ENCODE data around the gene TSEN54. TPM values are rescaled to one million over a fixed set of nuclear protein-coding genes. Genes with fewer than 3 reads are reported as not detected.

Gene TSEN54
- total RNA-seq, 4 donors from 2014 or later: 15.8 to 26.5 (median 17.1) TPM

GRCh38 chr17:75481194-75482068 lies 34.9 kb upstream of the TSEN54 start:
- TF ChIP-seq POLR2A (IDR thresholded peaks at IDR 0.05) (no peak), EP300 (IDR thresholded peaks at IDR 0.05) (no peak), POLR2AphosphoS5 (IDR thresholded peaks at IDR 0.05) (no peak), CTCF (IDR thresholded peaks at IDR 0.05) (no peak)
- peak; percentile 11 for ATAC-seq
- Histone ChIP-seq H3K4me1 (peaks cover 3 to 73% (median 17%) of the 10 kb centered on the region in 3 donors), H3K27me3 (no peaks in the 10 kb centered on the region), H3K36me3 (peaks cover 0 to 12% of the 10 kb centered on the region in 2 donors), H3K27ac (peak overlapping the region in 1 of 4 donors; percentile 20), H3K4me3 (no peak overlapping the region), H3K9me3 (no peaks in the 10 kb centered on the region)
- WGBS, 2 donors (ENCODE audit: low coverage in 1 of 2): 100% methylated on average over 1 of the region's 13 CpGs; no CpG with 5 or more reads in 1 of the 2 donors

GRCh38 chr17:75482098-75482942 lies 34.0 kb upstream of the TSEN54 start:
- H3K4me3 ChIP-seq: no peak overlapping the region
- 76 to 78% methylated on average over 8 to 9 of the region's 16 CpGs for WGBS, 2 donors (ENCODE audit: low coverage in 1 of 2)
- H3K4me1 ChIP-seq: peaks cover 0 to 73% (median 9%) of the 10 kb centered on the region in 3 donors
- peak overlapping the region in 2 of 4 donors; percentile 20 to 27 for H3K27ac ChIP-seq
- no peaks in the 10 kb centered on the region for H3K9me3 ChIP-seq
- ATAC-seq: no peak
- no peak for TF ChIP-seq POLR2A (IDR thresholded peaks at IDR 0.05)
- TF ChIP-seq CTCF (IDR thresholded peaks at IDR 0.05): no peak
- TF ChIP-seq EP300 (IDR thresholded peaks at IDR 0.05): no peak
- no peak for TF ChIP-seq POLR2AphosphoS5 (IDR thresholded peaks at IDR 0.05)
- no peaks in the 10 kb centered on the region for H3K27me3 ChIP-seq
- H3K36me3 ChIP-seq: peaks cover 0 to 14% of the 10 kb centered on the region in 2 donors

DNA sequence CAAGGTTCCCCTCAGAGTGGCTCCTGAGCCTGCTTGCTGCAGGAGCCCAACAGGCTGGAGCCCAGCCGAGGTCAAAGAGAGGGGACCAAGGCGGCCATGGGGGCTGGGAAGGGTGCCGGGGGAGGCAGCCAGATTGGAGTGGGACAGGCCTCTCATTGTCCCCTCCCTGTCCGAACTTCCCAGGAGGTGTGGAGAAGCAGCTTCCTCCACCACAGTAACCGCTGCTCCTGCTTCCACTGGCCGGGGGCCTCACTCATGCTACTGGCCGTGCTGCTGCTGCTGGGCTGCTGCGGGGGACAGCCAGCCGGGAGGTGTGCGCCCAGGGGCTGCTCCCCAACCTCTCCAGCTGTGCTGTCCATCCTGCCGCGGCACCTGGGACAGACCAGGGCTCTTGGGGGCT lies 30.6 kb upstream of the TSEN54 start:
- Histone ChIP-seq H3K27me3 (no peaks in the 10 kb centered on the region), H3K4me1 (peaks cover 0 to 76% (median 20%) of the 10 kb centered on the region in 3 donors), H3K27ac (peak overlapping the region in 2 of 4 donors; percentile 11 to 31), H3K4me3 (no peak overlapping the region), H3K36me3 (peaks cover 0 to 31% of the 10 kb centered on the region in 2 donors), H3K9me3 (no peaks in the 10 kb centered on the region)
- TF ChIP-seq EP300 (IDR thresholded peaks at IDR 0.05) (no peak), POLR2A (IDR thresholded peaks at IDR 0.05) (no peak)
- WGBS, 2 donors (ENCODE audit: low coverage in 1 of 2): no CpG with 5 or more reads among the region's 12 CpGs
- ATAC-seq: no peak

GRCh38 chr17:75486151-75486550 lies 30.2 kb upstream of the TSEN54 start:
- no peak for TF ChIP-seq EP300 (IDR thresholded peaks at IDR 0.05)
- no peak for TF ChIP-seq POLR2A (IDR thresholded peaks at IDR 0.05)
- TF ChIP-seq POLR2AphosphoS5 (IDR thresholded peaks at IDR 0.05): no peak
- no peak for TF ChIP-seq CTCF (IDR thresholded peaks at IDR 0.05)
- Histone ChIP-seq H3K9me3 (no peaks in the 10 kb centered on the region), H3K27me3 (no peaks in the 10 kb centered on the region), H3K27ac (peak overlapping the region in 2 of 4 donors; percentile 11 to 31), H3K4me1 (peaks cover 0 to 76% (median 22%) of the 10 kb centered on the region in 3 donors), H3K36me3 (peaks cover 0 to 35% of the 10 kb centered on the region in 2 donors), H3K4me3 (no peak overlapping the region)
- 87% methylated on average over 3 of the region's 14 CpGs; no CpG with 5 or more reads in 1 of the 2 donors for WGBS, 2 donors (ENCODE audit: low coverage in 1 of 2)
- ATAC-seq: no peak

- no peaks in the 10 kb centered on the region for H3K9me3 ChIP-seq
- peaks cover 0 to 69% (median 22%) of the 10 kb centered on the region in 3 donors for H3K4me1 ChIP-seq
- no peak for TF ChIP-seq EP300 (IDR thresholded peaks at IDR 0.05)
- no peak overlapping the region for H3K4me3 ChIP-seq
- peaks cover 0 to 43% of the 10 kb centered on the region in 2 donors for H3K36me3 ChIP-seq
- ATAC-seq: no peak
- H3K27me3 ChIP-seq: no peaks in the 10 kb centered on the region
- peak overlapping the region in 1 of 4 donors; percentile 17 for H3K27ac ChIP-seq
- 60 to 65% methylated on average over 1 to 3 of the region's 5 CpGs for WGBS, 2 donors (ENCODE audit: low coverage in 1 of 2)
Observed at GRCh38 chr17:75486951-75487350, 29.4 kb upstream of the TSEN54 start.
